Cerebellar nuclear complex (tissue), 1 donor: ENCODE results near the gene KIAA0753.
"Not testable (repeated sequence)": the region's sequence is repeated elsewhere in the genome, so short reads cannot be mapped to it uniquely, and the experiment has no call there.

Experiments used
- DNase-seq, 2 experiments: peaks; one replicate each; lab custom pipeline; 2025; lab: John Stamatoyannopoulos, UW

Gene KIAA0753

DNA sequence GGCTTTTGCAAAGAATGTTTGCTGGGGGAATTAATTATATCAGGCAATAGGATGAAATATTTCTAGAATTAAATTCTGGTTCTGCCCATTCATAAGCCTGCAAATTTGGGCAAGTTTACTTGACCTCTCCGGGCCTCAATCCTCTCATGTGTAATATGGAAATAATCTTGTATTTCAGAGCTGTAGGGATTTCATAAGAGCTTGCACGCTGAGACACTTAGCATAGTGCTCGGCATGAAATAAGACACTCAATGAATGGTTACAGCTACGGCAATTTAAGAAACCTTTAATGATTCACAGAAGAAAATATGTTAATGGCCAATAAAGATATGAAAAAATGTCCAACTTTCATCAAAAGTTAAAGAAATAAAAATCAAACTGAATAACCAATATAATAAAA, 43.6 kb downstream of the KIAA0753 start:
- no peak for DNase-seq

DNA sequence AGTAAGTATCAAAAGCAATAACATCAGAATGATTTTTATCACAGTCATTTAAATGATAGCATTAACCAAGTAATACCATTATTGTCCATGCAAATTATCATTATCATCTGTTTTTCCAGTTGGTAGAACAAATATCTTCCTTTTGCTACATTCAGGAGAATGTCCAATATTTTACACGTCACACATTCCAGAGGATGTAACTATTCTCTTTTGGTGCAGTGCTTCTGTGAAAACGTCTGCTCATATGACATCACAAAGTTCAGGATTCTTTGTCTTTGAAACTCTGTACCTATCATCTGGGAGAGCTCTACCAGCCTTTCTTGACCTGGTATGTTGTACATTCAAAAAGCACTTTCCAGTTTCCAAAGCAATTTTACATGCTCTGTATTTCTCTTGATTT, 44.0 kb downstream of the KIAA0753 start:
- DNase-seq, result no peak

DNA sequence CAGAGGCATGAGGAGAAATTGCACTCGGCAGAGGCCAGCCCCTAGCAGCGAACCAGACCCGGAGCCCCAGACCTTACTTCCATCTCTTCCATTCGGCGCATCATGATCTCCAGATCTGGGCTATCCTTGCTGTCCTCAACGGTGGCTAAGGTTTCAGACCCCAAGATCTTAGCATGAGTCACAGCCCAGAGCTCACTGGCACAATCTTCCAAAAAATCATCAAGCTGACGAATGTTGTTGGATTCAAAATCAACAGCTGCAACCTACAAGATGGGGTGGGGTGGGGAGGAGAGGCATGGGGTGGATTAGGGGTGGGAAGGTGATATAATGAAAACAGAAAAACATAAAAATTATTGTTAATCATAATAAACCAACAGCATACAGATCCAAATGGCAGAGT, 44.4 kb downstream of the KIAA0753 start:
- DNase-seq, result no peak

DNA sequence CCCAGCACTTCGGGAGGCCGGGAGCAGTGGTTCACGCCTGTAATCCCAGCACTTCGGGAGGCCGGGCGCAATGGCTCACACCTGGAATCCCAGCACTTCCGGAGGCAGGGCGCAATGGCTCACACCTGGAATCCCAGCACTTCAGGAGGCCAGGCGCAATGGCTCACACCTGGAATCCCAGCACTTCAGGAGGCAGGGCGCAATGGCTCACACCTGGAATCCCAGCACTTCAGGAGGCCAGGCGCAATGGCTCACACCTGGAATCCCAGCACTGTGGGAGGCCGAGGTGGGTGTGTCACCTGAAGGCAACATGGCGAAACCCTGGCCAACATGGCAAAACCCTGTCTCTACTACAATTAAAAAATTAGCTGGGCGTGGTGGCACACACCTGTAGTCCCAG, 47.1 kb downstream of the KIAA0753 start:
- DNase-seq, result not testable (repeated sequence)

DNA sequence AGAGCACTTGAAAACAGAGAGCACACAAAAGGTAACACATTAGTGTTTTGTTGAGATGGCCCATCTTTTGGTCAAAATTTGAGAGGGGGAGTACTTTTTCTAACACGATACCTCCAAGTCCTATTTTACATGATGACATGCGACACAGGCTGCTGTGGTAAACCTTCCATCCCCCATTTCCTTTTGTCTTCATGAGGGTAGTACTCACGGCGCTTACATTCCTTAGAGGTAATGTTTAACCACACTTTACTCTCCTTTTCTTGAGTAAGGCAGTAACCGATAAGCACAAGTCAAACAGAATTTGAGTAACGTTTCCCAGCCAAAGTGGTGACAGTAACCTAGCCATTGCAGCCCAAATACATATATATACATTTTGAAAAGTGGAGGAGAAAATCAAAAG, 48.3 kb downstream of the KIAA0753 start:
- DNase-seq, result no peak

DNA sequence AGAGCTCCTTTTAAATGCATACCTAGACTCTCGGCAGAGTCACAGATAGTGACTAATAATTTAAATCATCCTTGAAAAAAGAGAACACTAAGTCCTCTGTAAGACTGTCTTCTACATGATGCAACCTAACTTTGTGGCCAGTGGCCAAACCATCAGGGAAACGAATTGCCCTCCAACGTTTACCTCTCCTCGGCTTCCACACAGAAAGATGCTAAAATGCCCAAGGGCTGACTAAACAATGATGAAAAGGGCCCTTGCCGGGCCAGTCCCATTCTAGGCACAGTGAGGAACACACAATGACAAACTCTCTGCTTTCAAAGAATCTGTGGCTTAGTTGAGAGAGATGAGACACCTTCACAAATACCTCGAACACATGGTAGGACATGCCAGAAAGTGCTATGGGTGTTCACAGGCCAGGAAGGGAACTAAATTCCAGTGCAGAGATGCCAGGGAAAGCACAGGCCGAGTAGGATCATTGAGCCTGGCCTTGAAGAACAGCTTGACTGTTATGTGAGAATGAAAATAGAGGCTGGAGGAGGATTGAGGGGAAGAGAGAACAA, 48.8 kb downstream of the KIAA0753 start:
- no peak for DNase-seq

DNA sequence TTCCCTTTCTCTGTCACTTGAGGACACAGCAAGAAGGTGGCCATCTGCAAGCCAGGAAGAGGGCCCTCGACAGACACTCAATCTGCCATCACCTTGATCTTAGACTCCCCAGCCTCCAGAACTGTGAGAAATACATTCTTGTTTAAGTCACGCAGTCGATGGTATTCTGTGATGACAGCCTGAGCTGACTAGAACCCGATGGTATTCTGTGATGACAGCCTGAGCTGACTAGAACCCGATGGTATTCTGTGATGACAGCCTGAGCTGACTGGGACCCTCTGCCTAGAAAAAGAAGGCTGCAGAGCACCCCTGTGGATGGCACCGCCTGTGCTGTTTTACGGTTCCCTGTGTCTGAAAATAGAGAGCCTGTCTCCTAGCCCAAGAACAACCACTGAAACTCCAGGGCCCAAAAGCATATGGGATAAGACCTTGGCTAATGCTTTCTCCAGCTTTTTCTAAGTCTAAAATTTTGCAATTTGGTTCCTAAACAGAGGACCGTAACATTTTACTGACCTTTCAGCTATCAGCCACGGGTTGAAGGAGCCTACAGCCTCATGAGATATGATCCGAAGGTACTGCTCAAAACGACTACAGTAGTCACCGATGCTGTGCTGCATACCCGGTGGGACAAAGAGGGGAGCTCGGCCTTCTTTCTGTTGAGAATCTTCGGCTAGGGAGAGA, 51.1 kb downstream of the KIAA0753 start:
- no peak for DNase-seq

DNA sequence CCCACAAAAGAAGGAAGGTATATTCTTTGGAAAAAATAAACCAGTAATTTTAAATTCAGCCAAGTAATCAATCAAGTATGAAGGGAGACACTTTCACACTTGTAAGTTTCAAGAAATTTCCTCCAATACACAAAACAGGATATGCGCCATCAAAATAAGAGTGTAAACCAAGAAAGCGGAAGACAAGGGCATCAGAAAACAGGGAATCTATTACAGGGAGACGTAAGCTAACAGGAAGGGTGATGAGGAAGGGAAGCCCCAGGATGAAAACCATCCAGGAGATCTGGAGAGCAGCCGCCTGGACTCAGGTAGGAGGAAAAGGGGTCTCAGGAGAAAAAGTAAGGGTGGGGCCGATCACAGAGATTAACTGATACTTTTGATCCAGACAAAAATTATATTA, 52.3 kb downstream of the KIAA0753 start:
- no peak for DNase-seq

DNA sequence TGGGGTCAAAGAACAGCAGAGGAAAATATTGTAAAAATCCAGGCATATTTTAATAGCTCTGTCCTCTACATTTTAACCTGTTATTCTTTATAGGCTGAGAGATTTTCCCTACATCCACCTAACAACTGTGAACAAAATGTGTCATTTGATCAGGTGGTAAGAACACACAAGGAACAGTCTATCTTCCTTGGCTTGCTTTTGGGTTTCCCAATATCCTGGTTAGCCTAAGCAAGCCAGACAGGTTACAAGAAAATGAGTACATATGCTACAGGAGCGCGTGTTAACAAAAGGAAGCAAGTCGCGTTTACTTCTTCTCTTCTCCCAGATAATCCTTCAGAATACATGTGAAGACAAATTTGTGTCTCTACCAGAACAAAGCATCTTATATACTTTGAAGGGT, 53.2 kb downstream of the KIAA0753 start:
- DNase-seq, result no peak

DNA sequence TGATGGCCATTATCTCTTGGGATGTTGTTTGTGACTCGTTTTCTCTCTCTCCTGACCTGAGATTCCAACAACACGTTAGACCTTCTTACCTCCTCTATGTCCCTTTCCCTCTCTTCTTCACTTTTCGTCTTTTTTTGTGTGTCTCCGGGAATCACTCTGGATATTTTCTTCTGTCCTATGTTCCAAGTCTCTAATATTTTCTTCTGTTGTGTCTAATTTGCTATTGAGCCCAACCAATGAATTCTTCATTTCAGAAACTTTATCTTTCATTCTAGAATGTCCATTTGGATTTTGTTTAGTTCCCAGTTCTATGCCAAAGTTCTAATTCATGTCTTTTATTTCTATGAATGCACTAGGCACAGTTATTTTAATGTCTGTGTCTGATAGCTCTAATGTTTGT, 57.1 kb downstream of the KIAA0753 start:
- no peak for DNase-seq

DNA sequence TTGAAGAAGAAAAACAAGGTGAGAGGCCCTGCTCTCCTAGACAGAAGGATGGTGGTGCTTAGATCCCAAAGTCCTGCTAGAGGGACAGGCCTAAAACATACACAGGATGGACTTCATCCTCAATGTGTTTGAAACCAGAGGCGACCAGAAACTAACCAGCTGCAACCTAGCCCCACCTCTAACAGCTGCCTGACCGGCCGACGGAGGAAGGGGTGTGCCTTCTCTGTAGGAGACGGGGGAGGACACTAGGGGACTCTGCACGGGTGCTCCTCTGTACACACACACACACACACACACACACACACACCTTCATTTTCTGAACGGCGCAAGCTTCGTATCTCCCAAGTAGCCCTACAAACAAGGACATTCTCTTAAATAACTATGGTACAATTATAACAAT, 59.9 kb downstream of the KIAA0753 start:
- DNase-seq, result no peak

DNA sequence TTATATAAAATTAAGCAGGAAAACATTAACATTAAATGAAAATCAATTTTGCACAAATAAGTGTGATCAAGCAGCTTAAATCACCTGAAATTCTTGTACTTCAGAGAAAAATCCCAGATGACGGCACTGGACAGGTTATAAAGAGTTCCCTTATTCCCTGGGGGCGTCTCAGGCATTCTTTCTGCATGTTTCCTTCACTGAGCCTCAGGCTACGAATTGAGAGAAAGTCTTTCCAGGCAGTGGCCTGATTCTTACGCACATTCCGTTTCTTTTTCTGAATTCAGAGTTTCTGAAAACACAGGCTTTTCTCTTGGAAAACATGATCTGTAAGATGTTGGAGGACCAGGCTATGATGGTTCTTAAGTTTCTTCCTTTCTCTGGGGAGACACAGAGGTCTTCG, 62.0 kb downstream of the KIAA0753 start:
- DNase-seq, result no peak

DNA sequence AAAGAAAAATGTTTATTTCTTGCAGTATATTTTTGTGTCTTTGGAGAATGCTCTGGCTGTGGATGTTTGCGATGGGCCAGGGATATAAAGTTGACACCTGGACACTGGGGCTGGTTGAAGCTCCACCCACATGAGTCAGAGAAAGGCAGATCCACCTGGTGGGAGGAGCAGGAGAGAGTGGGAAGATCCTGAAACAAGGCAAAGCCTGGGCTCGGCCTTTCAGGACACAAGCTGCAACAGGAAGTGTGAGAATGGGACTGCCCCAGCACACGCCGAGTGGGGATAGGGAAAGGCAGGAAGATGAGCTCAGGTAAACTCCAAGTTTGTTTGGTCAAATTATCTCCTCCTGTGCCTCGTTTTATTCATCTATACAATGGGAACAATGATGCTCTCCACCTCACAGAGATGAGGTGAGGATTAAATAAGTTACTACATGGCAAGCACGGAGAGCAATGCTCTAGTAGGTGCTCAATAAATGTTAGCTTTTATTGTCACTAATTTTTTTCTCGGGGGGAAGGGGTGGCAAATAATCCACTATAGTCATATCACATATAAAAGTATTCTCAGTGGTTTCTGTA, 62.7 kb downstream of the KIAA0753 start:
- no peak for DNase-seq

DNA sequence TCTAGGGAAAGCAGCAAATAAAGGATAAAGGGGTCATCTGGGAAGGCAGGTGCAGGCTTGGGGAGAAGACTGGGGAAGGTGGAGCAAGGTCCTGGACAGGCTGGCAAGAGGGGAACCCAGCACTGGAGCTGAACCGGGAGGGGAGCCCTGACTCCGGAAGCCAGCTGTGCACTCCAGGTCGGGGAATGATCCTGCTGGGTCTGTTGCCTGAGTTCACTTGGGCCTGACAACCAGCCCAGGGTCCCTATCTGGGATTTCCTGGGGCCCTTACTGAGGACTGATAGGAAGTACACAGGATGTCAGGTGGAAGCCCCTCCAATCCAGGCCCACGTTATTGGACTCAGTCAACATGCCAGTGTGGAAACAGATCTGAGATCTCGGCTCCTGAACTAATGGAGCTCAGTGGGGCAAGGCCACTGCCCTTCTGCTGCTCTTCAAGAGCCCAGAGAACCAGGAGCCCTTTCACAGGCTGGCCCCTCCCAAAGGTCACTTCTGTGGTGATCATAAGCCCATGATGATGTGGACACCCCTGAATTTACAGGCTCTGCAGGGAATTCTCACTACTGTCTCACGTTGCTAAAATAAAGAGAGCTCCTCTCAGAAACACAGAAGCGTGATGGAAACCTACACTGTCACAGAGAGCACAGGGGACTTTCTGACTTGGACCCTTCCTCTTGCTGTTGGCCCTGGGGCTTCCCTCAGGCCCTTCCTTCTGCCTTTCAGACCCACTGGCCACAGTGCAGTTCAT, 64.3 kb downstream of the KIAA0753 start:
- no peak for DNase-seq

DNA sequence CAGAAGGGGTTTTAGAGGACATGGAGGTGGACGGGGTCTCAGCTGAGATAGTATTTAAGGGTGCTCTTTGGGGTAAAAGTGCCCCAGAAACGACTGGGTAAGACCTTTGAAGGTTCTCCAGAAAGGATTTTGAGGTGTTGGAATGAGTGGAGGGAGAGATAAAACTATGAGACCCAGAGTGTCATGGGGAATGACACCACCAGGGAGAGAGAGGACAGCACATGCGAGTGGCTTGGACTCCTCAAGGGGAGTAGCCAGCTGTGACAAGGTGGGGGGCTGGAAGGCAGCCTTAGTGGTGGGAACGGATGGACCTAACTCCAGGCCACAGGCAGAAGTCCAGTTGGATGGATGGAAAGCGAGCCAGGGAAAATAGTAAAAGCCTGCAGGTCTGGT, 64.9 kb downstream of the KIAA0753 start:
- no peak for DNase-seq

DNA sequence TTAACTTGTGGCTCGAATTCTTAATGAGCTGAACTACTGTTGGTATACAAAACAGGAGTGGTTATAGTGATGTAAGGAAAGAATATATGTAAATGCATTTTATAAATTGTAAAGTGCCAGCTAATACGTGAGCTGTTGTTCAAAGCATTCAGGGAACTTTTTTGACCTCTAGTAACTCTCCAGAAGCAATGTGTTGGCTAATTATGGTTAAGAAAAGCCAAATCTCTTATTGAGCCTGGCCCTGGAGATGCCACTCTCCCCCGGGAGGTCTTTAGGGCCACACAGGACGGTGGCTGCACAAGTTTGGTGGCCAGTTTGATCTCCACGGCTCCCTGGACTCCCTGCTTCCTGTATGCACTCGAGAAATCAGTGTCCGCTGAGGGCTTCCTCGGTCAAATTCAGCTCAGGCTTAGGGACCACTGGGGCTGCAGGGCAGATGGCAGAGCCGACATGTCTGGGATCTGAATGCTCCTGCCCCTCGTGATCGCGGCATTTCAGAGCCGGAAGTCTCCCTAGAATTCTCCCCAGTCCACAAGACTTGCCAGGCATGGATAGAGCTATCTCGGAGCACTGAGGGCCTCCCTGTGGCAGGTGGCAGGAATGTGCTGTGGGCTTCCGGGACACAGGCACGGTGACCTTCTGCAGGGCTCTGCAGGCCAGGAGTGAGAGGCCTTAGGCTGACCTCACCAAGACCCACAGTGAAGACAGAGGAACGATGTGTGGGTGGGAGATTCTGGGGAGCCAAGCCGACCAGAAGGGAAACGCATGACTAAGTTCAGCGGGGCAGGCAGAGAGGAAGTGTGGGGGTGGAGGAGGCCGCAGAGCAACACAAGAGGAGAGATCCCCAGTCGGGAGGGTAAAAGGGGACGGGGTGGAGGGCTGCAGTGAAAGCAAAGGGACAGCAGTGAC, 65.6 kb downstream of the KIAA0753 start:
- DNase-seq, result no peak

DNA sequence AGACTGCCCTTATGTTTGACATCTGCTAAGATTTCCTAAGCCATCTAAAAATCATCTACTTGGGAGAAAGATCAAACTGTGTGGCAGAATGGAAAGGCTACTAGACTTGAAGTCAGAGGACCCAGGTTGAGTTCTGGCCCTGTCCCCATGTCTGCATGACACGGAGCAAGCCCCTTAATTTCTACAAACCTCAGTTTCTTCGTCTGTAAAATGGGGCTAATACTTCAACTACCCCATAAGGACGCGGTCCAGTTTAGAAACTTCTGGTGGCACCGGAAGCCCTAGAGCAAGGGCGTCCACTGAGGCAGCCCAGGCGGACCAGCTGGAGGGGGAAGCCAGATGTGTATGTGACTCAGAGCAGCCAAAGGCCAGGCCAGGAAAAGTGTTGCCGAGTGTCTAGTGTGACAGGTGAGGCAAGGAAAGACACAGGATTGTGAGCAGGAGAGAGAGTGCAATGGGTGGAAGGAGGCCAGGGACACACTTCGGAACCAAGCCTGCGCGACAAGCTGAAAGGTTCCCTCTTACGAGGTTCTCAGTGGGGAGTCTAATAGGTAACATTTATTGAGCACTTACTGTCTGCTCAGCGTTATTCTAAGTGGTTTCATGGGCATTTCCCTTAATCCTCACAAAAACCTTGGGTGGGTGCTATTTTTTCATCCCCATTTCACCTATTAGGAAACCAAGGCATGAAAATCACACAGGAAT, 66.4 kb downstream of the KIAA0753 start:
- DNase-seq, result no peak

DNA sequence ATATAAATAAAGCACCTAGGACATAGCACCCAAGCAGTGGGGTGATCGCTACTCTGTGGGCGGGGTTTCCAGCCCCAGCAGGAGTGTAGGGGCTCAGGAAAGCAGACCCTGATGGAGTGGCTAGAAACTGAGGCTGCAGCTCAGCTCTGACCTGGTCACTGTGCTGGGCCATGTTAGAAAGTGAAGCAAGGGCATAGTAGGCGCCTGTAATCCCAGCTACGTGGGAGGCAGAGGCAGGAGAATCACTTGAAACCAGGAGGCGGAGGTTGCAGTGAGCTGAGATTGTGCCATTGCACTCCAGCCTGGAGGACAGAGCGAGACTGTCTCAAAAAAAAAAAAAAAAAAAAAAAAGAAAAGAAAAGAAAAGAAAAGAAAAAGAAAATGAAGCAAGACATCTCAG, 67.0 kb downstream of the KIAA0753 start:
- not testable (repeated sequence) for DNase-seq

DNA sequence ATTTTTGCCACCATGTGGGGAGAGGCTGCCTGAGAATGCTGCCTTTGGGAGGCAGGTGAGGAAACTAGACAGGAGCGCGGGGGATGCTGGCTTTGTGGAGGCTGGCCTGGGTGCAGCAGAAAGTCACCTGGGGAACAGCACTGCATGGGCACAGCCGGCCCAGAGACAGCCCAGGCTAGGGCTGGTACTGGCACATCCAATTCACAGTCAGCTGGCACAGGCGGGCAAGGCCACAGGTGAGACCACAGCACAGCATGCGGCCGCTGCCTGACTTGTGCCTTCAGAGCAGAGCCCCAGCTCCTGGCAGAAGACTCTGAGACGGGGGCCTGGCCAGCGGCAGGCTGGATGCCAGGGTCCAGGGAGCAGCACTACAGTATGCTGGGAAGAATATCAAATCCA, 67.5 kb downstream of the KIAA0753 start:
- DNase-seq, result no peak

DNA sequence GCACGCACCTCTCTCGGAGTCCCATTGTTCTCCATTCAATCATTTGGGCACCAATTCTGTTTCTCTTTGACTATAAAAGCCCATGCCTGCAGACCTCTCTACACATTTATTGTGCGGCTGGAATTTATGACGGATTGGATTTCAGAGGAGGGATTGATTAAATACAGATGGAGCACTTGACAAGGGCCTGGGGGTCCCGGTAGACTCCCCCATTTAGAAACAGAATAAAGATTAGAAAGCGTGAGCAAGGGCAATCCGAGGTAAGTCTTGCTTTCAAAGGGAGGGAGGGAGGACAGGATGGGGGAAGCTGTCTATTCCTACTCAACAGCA, 69.1 kb downstream of the KIAA0753 start:
- DNase-seq, result no peak

DNA sequence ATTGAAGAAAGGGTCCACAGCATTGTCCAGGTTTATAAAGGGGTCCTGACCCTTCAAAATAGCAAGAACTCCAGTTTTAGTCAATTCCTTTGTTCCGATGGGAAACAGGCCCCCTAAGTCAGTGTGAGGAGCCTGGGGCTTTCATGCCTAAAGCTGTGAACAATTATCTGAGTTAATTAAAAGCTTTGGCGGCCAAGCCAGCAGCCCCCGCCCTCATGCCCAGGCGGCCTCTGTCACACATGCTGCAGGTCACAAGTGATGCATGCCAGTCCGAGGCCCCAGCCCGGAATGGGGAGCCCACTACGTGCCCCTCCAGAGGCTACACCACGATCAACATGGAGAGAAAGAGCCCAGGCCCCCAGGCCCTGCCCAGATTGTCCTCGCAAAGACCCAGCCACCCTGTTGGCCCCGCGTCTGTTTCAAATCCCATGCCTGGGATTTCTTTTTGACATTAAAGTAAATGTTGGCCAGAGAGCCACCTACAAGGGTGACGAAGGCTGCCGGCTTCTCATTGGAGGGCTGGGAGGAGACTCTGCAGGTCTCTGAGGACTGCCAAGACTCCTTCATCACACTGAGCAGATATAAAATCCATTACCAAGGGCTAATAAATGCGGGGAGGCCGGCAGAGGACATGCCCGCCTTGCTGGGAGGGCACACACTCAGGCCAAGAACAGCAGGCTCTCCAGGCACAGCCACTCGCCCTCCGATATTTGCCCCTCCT, 69.6 kb downstream of the KIAA0753 start:
- no peak for DNase-seq
